ENCODE results near the gene SPTBN5. TPM values are rescaled to one million over a fixed set of nuclear protein-coding genes. Genes with fewer than 3 reads are reported as not detected.

Gene SPTBN5
- total and polyA plus RNA-seq, 2 experiments from 2014 or later: 0.57 to 1.1 TPM

DNA sequence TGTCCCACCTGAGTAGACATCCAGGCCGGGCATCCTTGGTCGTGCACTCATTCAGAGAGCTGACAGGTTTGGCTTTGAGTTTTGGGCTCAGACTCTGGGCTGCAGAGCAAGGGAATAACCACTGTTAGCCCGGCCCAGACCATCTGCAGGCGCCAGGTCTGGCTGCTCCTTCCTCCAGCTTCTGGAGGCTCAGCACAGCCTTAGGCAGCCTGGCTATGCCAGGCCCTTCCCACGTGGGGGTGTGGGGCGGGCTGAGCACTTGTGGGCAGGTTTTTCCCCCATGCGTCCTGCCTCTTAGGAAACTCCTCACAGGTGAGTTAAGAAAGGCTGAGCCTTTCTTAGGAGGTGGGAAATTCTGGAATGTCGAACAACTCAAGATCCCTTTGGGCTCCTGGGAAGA is 44.0 kb downstream of the SPTBN5 start (continued):
- TF ChIP-seq ZNF462 (CRISPR knock-in tag; IDR thresholded peaks at IDR 0.05) (no peak), JUNB (IDR thresholded peaks at IDR 0.05; ENCODE audit: unreplicated experiment) (no peak), EZH2 (IDR thresholded peaks at IDR 0.05; ENCODE audit: low read depth, unreplicated experiment) (no peak), ETS1 (IDR thresholded peaks at IDR 0.05) (no peak), NANOG (IDR thresholded peaks at IDR 0.05; ENCODE audit: borderline replicate concordance) (no peak), STAT1 (IDR thresholded peaks at IDR 0.05; ENCODE audit: unreplicated experiment) (no peak), ZNF114 (CRISPR knock-in tag; IDR thresholded peaks at IDR 0.05) (no peak), ZNF331 (CRISPR knock-in tag; IDR thresholded peaks at IDR 0.05; ENCODE audit: low read depth) (no peak), EZH2phosphoT487 (IDR thresholded peaks at IDR 0.05; ENCODE audit: unreplicated experiment) (no peak), CREB1 (CRISPR knock-in tag; IDR thresholded peaks at IDR 0.05; ENCODE audit: low read depth) (no peak), POLR2AphosphoS5 (IDR thresholded peaks at IDR 0.05; ENCODE audit: low read depth) (no peak)
- TF ChIP-seq, protein P1, sequence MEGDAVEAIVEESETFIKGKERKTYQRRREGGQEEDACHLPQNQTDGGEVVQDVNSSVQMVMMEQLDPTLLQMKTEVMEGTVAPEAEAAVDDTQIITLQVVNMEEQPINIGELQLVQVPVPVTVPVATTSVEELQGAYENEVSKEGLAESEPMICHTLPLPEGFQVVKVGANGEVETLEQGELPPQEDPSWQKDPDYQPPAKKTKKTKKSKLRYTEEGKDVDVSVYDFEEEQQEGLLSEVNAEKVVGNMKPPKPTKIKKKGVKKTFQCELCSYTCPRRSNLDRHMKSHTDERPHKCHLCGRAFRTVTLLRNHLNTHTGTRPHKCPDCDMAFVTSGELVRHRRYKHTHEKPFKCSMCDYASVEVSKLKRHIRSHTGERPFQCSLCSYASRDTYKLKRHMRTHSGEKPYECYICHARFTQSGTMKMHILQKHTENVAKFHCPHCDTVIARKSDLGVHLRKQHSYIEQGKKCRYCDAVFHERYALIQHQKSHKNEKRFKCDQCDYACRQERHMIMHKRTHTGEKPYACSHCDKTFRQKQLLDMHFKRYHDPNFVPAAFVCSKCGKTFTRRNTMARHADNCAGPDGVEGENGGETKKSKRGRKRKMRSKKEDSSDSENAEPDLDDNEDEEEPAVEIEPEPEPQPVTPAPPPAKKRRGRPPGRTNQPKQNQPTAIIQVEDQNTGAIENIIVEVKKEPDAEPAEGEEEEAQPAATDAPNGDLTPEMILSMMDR (conservative IDR thresholded peaks at IDR 0.05; ENCODE audit: low read depth in 2 of 2): no peak
